ENCODE data around the gene PHKA2.

Gene PHKA2

DNA sequence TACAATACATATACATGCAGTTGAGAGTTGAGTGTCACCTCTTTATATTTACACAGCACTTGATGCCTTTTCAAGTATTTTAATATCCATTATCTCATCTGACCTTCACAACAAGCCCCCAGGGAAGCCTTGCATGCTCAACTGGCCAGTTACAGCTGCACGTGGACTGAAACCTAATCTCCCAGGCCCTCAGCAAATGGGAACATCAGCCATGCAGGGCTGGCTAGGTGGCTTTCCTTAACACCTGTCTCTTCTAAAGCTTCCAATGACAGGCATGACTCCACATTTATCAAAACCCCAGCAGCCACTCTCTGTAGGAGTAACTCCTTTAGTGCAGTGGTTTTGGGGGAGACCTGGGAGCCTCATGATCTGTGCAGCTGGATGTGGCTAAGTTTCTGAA is 56.4 kb downstream of the PHKA2 start:
- DNase-seq, result no peak

DNA sequence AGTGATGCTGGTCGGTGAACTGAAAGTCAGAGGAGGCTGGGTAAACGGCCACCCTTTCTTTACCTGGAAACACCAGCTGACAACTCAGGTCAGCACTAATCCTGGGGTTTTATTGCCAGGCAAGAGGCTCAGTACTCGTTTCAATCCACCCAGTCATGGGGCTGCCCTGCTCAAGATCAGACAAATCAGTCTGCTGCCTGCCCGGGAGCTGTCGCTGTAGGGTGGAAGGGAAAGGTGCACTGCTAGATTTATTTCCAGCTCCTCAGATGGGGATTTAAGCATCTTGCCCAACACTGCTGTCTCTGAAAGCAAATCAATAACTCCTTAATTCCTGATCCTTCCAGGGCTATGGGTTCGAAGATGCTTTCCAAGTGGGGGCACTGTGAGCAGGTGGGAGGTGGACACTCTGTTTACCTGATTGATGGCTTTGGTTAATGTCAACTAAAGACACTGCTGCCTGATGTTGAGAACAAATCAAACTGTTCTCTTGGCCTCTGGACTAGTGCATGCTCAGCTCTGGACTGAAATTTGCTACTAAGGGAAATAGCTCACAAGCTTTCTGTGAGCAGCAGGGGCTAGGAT is 59.3 kb downstream of the PHKA2 start:
- no peak for DNase-seq

DNA sequence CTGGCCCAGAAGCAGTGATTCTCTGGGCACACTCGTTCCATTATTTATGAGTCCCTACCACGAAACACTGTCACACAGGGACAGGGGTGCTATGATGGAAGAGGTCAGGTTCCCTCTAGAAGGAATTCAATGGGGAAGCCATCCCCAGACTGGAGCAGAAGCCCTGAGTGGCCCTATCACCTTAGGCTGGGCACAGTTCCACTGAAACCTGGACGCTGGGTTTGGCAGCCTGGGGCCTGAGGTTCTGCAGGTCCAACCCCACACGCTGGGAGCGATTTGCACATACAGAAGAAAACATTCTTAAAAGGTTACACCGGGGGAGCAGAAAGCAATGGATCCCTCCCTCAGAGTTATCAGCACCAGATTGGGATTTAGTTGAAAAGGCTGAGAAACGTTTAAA is 63.3 kb downstream of the PHKA2 start:
- DNase-seq, result no peak

DNA sequence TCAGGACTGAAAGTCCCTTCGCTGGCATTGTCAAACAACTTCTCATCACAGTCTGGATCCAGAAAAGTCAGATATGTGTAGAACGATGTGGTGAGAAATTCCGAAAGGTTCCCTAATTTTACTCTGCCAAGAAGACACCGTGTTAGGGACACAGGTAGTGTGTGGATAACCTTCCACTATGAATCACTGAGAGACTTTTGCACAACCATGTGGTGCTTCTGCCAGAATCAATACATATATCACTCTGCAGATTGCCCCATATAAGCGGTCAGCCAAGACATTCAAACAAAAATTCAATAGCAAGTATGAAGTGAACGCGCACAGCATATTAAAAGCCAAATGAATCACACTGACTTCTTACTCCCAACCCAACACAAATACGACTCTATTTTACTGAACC is 63.8 kb downstream of the PHKA2 start:
- no peak for DNase-seq

DNA sequence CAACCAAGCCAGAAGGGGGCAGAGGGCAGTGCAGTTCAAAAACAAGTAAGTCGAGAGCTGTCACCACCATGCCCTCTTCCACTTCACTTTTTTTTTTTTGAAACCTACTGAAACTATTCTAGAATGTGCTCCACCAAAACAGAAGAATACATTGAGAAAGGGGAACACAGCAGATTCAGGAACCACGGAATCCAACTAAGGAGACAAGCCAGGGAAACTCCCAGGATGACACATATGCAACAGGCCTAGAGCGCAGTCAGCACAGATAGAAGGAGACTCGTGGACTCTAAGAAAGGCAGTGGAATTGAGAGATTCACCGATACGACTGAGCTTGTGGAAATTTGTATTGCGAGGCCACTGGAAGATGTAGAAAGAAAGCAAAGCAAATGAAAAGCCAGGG is 66.1 kb downstream of the PHKA2 start:
- DNase-seq, result no peak

DNA sequence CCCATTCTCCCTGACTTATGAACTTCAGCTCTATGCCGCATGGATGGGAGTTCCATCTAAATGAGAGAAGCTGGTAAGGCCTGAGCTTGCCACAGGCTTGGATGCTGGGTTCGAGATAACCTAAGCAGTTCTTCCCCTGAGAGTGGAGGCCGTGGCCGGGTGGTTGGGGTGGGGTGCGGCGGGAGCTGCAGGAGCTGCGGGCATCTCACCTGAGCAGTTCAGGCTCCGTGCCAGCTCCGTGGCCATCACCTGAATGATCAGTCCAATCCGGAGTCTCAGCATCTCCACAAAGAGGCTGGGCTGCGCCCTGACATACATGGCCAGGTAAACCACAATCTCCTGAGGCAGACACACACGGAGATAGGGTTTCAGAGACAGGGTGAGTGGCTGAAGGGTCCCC is 77.6 kb downstream of the PHKA2 start:
- no peak for DNase-seq

DNA sequence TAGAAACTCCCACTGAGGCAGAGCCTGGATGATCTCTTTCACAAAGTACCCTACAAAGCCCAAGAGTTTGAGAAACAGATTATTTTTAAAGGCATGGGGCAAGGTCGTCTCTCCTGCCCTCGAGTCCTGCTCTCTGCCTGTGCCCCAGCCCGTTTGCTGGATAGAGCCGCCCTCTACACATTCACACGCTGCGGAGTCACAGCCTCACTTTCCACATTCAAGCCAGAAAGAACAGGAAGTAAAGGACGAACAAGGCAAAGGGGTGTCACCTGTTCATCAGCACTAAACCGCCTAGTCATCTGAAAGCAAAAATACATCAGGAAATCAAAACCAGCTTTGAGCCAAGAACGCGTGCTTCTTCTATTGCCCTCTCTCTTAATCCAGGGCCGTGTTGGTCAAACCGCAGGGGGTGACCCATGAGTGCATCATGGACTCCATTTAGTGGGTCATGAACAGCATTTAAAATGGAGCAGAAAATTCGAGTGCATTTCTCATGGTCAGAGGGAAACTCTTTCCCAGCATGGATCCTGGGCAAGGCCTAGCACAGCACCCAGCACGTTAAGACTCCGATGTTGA is 83.4 kb downstream of the PHKA2 start:
- no peak for DNase-seq

DNA sequence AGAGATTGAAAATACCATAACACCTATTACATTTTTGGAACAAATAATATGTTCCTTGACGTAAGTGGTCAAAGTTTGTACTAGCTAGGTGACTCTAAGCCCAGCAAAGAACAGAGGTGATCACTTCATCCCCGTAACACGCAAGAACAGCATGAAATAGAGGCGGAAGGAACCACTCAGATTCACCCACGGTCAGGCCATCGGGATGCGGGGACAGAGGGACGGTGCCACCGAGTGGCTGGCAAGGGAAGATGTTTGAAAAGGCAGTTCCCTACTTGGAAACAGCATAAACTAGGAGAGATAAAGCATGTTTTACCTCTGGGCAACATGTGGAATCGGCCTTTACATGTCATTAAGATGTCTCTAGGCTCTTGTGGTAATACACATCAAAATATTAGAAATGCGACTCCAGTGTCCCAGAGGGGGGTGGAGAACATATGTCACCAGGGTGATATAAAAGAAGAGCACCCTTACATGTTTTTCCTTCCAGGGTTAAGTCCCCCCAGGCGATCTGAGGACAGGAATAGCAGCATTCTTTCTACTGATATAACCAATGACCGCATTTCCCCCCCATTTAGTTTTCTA is 84.0 kb downstream of the PHKA2 start:
- no peak for DNase-seq

DNA sequence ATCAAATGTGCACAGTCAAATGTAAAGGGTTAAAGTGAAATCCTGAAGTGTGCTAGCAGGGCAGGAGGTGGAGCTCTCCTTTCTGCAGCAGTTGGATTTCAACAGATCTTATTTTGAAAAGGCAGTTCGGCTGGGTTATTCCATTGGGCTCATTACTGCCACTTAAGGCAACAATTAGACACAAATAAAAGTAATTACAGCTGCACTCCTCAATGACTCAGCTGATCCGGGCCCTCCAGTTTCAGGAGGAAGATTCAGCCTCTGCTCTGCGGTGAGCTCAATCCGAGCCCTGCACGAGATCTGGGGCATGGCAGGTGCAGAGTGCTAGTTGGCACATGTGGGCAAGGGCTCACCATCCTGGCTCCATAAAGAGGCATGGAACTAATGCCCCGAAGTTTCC is 85.4 kb downstream of the PHKA2 start:
- DNase-seq, result no peak

DNA sequence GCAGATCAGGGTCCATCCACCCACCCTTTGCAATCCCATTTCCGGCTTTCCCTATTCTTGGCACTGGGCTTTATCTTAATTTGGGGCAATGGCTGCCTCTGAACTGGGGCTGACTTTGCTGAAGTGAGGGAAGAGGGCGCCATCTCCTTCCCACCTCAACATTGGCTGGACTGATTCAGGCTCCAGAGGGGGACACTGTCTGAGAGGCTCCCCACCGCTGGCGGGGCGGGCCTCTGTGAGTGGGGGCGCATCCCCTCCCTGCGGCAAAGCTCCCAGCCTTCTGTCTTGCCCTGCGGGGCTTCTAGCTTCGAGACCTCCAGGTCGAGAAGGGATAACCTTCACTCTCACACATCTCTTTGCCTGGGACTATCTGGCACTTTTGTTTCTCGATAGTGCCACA is 85.8 kb downstream of the PHKA2 start:
- DNase-seq, result no peak

DNA sequence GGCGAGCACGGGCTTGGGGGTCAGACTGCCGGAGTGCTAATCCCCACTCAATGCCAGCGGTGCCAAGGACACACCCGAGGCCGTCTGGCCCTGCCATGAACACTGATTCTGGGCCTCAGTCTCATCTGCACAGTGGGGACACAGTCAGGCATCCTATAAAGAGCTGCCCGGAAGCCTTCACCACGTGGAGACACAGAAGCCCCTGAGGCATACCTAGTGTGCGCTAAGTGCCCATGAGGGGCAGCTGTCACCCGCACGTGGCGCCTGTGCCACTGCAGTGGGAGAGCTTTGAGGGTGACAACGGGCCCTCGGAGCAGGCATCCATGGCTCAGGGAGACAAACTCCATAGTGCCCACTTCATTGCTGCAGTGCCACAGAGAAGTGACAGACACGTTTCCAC is 86.3 kb downstream of the PHKA2 start:
- no peak for DNase-seq

DNA sequence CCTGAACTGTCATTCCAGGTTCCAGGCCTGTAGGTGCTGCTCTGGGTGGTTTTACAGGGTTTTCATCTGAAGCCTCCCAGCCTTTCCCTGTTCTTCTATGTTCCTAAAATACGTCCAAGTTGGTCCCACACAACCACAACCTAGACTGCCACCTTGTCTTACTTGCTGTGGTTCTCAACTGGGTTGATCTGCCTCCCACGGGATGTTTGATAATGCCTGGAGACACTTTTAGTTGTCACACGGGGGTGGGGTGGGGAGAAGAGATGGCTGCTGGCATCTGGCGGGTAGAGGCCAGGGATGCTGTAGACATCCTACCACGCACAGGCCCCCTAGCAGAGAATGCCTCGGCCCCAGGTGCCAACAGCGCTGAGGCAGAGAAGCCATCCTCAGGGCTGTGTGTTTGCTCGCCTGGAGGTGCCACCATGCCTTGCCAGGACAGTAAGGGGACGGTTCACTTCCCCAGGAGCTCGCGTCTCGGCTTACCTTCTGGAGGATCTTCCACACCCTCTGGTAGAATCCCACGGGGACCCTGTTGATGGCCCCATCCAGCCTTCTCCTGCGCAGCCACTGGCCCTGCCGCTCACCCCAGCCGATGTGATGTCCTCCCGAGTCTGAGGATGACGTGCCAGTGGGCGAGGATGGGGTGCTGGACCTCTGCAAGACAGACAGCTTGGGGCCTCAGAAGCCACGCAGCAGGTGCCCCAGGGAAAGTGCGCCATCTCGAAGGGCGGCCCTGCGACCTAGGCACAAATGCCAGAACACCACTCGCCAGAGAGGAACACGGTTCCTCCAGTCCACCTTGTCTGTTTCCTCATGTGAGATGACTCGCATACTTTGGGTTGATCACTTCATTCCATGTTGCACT is 87.0 kb downstream of the PHKA2 start:
- no peak for DNase-seq

DNA sequence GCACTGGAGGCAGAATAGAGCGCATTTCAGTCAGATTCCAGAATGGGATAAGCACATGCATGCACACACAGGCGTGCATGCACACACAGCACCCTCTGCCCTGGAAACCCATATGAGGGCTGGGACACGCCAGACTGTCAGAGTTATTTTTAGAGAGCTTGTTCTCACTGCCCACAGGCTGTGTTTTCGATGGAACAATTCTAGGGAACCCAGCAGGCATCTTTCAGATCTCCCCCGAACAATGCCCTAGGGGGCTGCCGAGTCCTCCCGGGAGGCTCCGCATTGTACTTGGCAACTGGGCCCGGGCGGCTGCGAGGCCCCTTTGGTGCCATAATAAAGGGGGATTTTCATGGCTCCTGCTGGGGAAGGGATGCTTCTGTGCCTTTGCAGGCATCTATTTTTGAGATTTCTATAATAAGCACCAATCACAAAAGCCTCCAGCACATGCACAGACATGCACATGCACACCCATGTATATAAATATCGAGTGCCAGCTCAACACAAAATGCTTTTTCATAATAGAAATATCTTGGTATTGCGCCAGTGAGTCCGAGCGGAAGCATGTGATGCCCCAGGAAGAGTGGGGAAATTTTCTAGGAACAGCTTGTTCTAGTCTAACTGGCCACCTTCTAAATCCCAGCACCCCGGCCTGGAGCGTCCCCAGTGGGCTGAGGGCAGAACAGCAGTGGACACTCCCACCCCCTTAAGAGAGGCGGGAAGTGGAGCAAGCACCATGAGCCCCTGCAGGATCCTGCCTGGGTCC is 88.5 kb downstream of the PHKA2 start:
- DNase-seq, result no peak

DNA sequence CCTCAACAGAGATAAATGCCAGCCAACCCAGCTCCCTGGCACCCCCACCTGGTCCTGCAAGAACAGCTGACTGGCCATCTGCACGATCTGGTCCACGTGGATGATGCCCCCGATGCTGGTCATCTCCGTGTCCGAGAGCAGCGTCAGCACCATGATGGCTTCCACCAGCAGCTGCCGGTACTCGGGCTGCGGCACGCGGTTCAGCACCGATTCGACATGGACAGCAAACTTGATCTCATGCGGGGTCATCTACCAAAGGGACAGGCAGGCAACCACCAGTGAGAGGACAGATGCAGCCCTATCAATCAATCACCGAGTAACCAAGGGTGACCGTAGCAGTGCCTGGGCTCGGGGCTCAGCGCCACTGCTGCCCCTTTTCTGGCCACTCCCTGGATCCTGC is 89.8 kb downstream of the PHKA2 start:
- DNase-seq, result no peak

DNA sequence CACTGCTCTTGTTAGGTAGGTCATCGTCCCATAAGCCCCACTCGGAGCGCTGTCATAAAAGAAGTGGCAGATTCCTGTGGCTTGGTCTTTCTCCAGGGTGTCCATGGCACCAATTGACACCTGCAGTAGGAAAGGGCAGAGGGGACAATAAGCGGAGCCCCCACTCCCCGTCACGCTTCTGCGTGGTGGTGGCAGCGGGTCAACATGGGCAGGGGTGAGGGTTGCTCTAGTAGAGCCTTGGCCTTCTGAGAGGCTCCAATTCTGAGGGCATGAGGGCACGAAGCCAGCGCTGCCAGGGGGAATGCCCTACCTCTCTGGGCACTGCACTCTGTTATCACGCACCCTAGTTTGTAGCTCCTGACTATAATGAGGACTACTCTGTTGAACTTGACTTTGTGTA is 90.4 kb downstream of the PHKA2 start:
- no peak for DNase-seq

DNA sequence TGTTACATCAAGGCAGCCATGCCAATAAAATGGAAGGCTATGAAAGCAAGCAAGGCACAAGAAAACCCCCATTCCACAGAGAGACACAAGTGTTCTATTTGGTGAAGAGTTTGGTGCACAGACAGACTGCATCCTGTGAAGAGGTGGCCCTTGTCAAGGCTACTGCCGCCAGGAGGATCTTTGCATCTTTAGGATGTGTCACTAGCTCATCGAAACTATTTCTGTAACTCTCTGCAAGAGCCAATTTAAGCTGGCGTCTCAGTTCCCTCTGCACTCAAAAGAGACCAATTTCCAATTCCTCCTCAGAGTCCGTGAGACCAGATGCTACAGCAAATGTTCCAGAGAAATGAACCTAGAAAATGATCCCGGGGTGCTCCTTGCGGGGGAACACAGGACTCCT is 91.0 kb downstream of the PHKA2 start:
- DNase-seq, result no peak

DNA sequence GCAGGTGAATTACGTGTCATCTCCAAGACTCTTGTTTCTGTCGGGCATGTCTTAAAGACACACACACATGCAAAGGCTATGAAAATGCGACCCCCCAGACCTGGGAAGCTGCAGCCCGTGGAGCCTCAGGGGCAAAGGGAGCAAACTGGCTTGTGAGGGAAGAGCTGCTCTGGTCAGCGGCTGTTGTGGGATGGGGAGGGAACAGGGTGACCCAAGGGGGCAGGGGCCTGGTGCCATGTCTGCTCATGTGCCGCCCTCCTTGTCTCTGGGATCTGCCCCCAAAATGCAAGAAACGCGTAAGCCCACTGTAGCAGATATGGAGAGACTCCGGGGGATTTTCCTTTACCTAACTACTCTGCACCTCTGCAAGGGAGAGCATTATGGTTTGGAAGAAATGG is 92.4 kb downstream of the PHKA2 start:
- no peak for DNase-seq

DNA sequence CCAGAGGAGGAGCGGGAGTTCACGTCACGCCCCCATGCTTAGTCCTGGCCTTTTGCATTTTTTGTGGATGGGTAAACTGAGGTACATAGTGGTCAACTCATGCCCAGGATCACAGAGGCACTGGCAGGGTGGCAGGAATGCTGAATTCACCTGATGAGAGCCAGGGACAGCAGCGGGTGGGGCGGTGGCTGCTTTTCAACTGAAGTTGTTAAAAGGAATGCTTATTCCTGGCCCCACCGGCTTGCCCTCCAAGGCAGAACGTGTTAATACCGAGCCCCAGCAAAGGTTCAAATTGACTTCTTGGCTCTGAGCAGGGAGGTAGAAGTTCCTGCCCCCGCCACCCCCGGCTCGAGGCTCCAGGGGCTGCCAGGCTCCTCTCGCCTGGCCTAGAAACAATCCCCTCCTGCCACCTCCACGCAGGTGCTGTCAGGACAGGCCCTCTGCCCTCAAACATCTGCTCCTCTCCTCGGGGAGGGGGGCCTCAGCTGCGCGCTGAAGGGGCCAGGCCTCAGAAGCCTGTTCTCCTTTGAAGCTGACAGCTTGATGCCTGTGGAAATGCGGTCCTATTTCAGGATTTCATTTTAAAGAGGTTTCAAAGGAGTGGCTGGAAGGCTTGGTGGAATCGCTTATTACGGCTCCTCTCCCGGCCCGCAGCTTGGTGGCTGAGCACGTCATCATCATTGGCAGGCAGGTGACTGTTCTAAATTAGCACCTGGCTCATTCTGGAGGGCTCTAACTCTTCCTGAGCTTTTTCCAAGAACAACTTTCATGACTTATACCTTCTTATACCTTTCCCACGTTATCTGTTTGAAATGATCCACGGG is 93.0 kb downstream of the PHKA2 start:
- DNase-seq, result no peak

DNA sequence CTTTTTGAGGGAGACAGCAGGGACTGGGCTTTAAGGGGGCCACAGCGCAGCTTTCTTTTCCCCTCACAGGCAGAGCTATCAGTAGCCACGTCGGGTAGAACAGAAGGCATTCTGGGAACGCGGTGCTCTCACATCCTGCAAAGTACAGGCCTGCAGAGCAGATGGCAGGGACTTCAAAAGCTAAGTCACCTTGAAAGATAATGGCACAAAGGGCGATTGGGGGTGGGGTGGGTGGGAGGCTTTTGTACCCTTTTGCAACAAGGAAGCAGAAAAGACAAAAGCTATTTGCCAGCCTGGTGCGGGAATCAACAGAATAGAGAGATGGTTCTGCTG is 93.9 kb downstream of the PHKA2 start:
- no peak for DNase-seq

DNA sequence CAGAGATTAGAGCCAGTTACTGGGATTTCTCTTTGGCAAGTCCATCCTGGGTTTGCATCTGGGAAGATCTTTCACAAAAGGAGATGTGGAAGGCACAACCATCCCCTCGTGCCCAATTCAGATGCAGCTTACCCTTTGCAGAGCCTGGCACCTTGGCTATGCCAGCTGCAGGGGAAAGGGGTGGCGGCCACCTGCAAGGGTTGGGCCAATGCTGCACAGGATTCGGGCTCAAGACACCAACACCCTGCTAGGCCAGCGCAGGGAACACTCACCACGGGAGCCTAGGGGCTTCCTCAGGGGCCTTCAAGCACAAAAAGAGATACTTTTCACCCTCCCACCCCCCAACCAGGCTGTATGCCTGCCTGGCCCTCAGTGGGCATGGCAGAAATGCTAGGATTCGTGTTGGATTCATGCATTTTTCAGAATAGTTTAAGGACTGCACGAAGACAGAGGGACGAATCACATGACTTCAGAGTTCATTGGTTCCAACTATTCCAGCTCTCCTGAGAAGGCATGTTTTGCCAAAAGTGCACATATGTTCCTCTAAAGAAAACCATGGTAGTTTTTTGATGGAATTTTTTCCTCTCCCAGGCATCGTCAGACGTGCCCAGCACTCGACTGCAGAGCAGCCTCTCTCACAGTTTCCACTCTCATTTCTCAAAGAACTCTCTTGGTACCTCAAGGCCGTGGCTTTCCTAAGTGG is 94.4 kb downstream of the PHKA2 start:
- DNase-seq, result no peak

DNA sequence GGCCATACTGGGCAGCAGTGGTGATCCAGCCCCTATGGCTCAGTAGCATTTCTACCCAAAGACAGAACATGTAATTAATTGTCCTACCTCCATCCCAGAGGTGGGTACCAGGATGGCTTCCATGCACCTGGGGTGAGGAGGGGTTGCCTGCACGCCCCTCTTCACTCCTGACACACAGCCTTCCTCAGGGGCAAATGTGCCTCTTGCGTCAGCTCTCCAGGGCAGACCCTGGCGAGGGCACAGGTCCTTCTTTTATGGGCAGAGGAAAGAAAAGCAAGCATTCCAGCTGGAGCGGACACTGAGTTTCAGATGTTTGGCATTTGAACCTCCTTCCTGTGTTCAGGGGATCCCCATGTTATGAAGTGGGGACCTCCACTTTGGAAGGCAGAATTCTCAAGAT is 95.6 kb downstream of the PHKA2 start:
- no peak for DNase-seq

DNA sequence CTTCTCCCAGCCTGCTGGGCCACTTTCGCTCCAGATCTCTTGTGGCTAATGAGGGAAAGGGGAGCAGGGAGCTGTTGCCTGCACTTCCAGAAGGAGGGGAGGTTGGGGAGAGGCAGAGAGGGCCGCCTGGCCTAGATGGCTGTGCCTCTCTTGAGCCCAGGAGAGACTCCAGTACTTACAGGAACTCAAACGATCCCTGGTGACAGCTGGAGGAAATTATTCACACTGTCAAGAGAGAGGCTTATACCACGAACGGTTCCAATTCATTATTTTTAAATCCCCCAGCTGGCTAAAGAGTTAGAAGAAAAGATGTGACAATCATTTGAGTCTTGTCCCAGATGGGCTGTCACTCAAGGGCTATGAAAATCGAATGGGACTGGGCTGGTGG is 96.1 kb downstream of the PHKA2 start:
- no peak for DNase-seq

Data from stimulated activated naive CD4-positive, alpha-beta T cell treated with Interleukin-2 at 50 U/mL for 16 hours (primary cell).